ENCODE data around the gene NINJ1. TPM values are rescaled to one million over a fixed set of nuclear protein-coding genes. Genes with fewer than 3 reads are reported as not detected.
A peak's percentile ranks its signal among the peaks of the same experiment; 100 is the strongest.

The NINJ1 gene
- total RNA-seq, 4 donors from 2014 or later = 20.6 to 87.4 (median 44.2) TPM

GRCh38 chr9:93137362-93137761 is 3.3 kb upstream of the NINJ1 start:
- Histone ChIP-seq H3K27me3 (no peaks in the 10 kb centered on the region), H3K4me3 (no peak overlapping the region), H3K4me1 (peaks cover 0 to 12% of the 10 kb centered on the region in 2 donors), H3K36me3 (no peaks in the 10 kb centered on the region), H3K9me3 (no peaks in the 10 kb centered on the region), H3K27ac (no peak overlapping the region)
- no peak for DNase-seq
- intact Hi-C loops (cut with DNase I; ENCODE audit: low total_unique reads) = no loop called here
- no peak for TF ChIP-seq POLR2A (IDR thresholded peaks at IDR 0.05)
- no peak for TF ChIP-seq CTCF (IDR thresholded peaks at IDR 0.05)

GRCh38 chr9:93136011-93136440 is 2.0 kb upstream of the NINJ1 start:
- no peak overlapping the region for H3K4me3 ChIP-seq
- no peak for DNase-seq
- no peak overlapping the region for H3K27ac ChIP-seq
- H3K9me3 ChIP-seq = no peaks in the 10 kb centered on the region
- intact Hi-C loops (cut with DNase I; ENCODE audit: low total_unique reads) = no loop called here
- H3K27me3 ChIP-seq = no peaks in the 10 kb centered on the region
- TF ChIP-seq CTCF (IDR thresholded peaks at IDR 0.05) (no peak), POLR2A (IDR thresholded peaks at IDR 0.05) (no peak)
- no peaks in the 10 kb centered on the region for H3K36me3 ChIP-seq
- peaks cover 3 to 12% of the 10 kb centered on the region in 2 donors for H3K4me1 ChIP-seq

GRCh38 chr9:93134740-93135444 is 841 bp upstream of the NINJ1 start:
- intact Hi-C loops (cut with DNase I; ENCODE audit: low total_unique reads) = no loop called here
- peak in 1 of 2 donors; percentile 22 for DNase-seq
- Histone ChIP-seq H3K36me3 (no peaks in the 10 kb centered on the region), H3K27ac (peak overlapping the region; percentile 94 to 98), H3K4me1 (peaks cover 3 to 18% of the 10 kb centered on the region in 2 donors), H3K4me3 (peak overlapping the region; percentile 66 to 75), H3K27me3 (no peaks in the 10 kb centered on the region), H3K9me3 (no peaks in the 10 kb centered on the region)
- TF ChIP-seq CTCF (IDR thresholded peaks at IDR 0.05) (no peak), POLR2A (IDR thresholded peaks at IDR 0.05) (no peak)

GRCh38 chr9:93133681-93134014 is 403 bp downstream of the NINJ1 start:
- H3K4me3 ChIP-seq = peak overlapping the region; percentile 66 to 75
- H3K9me3 ChIP-seq = no peaks in the 10 kb centered on the region
- peaks cover 3 to 20% of the 10 kb centered on the region in 2 donors for H3K4me1 ChIP-seq
- H3K36me3 ChIP-seq = no peaks in the 10 kb centered on the region
- H3K27me3 ChIP-seq = no peaks in the 10 kb centered on the region
- H3K27ac ChIP-seq = peak overlapping the region; percentile 94 to 98
- intact Hi-C loops (cut with DNase I; ENCODE audit: low total_unique reads) = no loop called here
- peak; percentile 83 to 88 for DNase-seq
- TF ChIP-seq CTCF (IDR thresholded peaks at IDR 0.05) (no peak), POLR2A (IDR thresholded peaks at IDR 0.05) (no peak)

GRCh38 chr9:93132946-93133680 is 938 bp downstream of the NINJ1 start:
- Histone ChIP-seq H3K27me3 (no peaks in the 10 kb centered on the region), H3K4me1 (peaks cover 3 to 20% of the 10 kb centered on the region in 2 donors), H3K4me3 (peak overlapping the region; percentile 66 to 75), H3K9me3 (no peaks in the 10 kb centered on the region), H3K36me3 (no peaks in the 10 kb centered on the region), H3K27ac (peak overlapping the region; percentile 94 to 98)
- intact Hi-C loops (cut with DNase I; ENCODE audit: low total_unique reads) = no loop called here
- DNase-seq = peak; percentile 46 to 52
- TF ChIP-seq POLR2A (IDR thresholded peaks at IDR 0.05) (no peak), CTCF (IDR thresholded peaks at IDR 0.05) (no peak)
